Upper lobe of left lung (tissue), 6 donors: ENCODE results near the gene MYO3A. TPM values are rescaled to one million over a fixed set of nuclear protein-coding genes. Genes with fewer than 3 reads are reported as not detected.

Source experiments
- ATAC-seq, 2 donors: fragments of 200-7000 bp; cut with Tn5 transposase; one replicate each; pipeline ENCODE4 v1.9.1; 2022; ENCODE audit warnings: mild to moderate bottlenecking in 2 of 2, moderate library complexity in 2 of 2; ENCODE audit not compliant: low FRiP score in 2 of 2
- DNase-seq, 2 donors: peaks; one replicate each; pipeline ENCODE4 v3.0.0-alpha.2; 2019 to 2020
- H3K27ac ChIP-seq, 4 donors: fragments of 200-600 bp; sonication (generic); one replicate each; pipeline ENCODE4 v1.5.1; 2016 to 2019
- H3K27me3 ChIP-seq, 4 donors: fragments of 200-600 bp; sonication (generic); one replicate each; pipeline ENCODE4 v1.5.1; 2017 to 2019
- H3K36me3 ChIP-seq, 4 donors: fragments of 200-600 bp; sonication (generic); one replicate each; pipeline ENCODE4 v1.5.1; 2016 to 2019
- H3K4me1 ChIP-seq, 4 donors: fragments of 200-600 bp; sonication (generic); one replicate each; pipeline ENCODE4 v1.5.1; 2018 to 2019
- H3K4me3 ChIP-seq, 4 donors: fragments of 200-600 bp; sonication (generic); one replicate each; pipeline ENCODE4 v1.5.1; 2017 to 2019; ENCODE audit warnings: mild to moderate bottlenecking in 2 of 4, moderate library complexity in 1 of 4
- H3K9me3 ChIP-seq, 4 donors: fragments of 200-600 bp; sonication (generic); one replicate each; pipeline ENCODE4 v1.5.1; 2018 to 2019
- CTCF ChIP-seq, 6 experiments: fragments of 450-650 bp in 4 of 6; fragments of 200-600 bp in 2 of 6; sonication (generic) in 2 of 6; IDR thresholded peaks; one replicate each; pipeline ENCODE4 v1.5.1; 2016 to 2019; ENCODE audit warnings: antibody characterized with exemption in 6 of 6
- EP300 ChIP-seq, 4 donors: sonication (generic); formaldehyde crosslinking; IDR thresholded peaks; one replicate each; pipeline ENCODE4 v1.5.1; 2017; ENCODE audit warnings: antibody characterized with exemption in 4 of 4, control low read depth in 2 of 4
- POLR2A ChIP-seq, 4 donors: fragments of 450-650 bp; IDR thresholded peaks; one replicate each; pipeline ENCODE4 v1.5.1; 2016 to 2017; ENCODE audit warnings: antibody characterized with exemption in 4 of 4, mild to moderate bottlenecking in 2 of 4
- POLR2AphosphoS5 ChIP-seq, 2 donors: sonication (generic); formaldehyde crosslinking; IDR thresholded peaks; one replicate each; pipeline ENCODE4 v1.5.1; 2017; ENCODE audit warnings: antibody characterized with exemption in 2 of 2
- WGBS, 2 donors: methylation state at CpG; one replicate each; pipeline ENCODE4 v1.1.5; 2017 to 2018; 5-methylcytosine and 5-hydroxymethylcytosine counted together
- total RNA-seq, 6 donors: library from RNA; depleted of rRNA in 4 of 6; stranded (reverse); fragments of >200 nt in 4 of 6; gene quantifications; one replicate each; pipeline versions ENCODE4 v1.1.0 to v1.2.1, GENCODE V29; 2016 to 2021
- donor health status: DM: no; HTN: no; CAD: no; lungs with moderate emphysema.
- donor health status: DM: no; HTN: yes; CAD: no; lungs with severe emphysema.

Gene MYO3A
- total RNA-seq, 6 donors from 2014 or later = 0.15 to 0.49 (median 0.47) TPM; not detected in 3

GRCh38 chr10:26112532-26112931 lies 178.5 kb downstream of the MYO3A start:
- no peaks in the 10 kb centered on the region for H3K27me3 ChIP-seq
- DNase-seq (no peak), ATAC-seq (no peak)
- H3K4me1 ChIP-seq = no peaks in the 10 kb centered on the region
- H3K27ac ChIP-seq = no peak overlapping the region
- WGBS, 2 donors = 66% methylated on average over 3 of the region's 3 CpGs
- no peaks in the 10 kb centered on the region for H3K36me3 ChIP-seq
- no peak overlapping the region for H3K4me3 ChIP-seq
- no peak for TF ChIP-seq POLR2AphosphoS5 (IDR thresholded peaks at IDR 0.05)
- no peak for TF ChIP-seq CTCF (IDR thresholded peaks at IDR 0.05)
- TF ChIP-seq EP300 (IDR thresholded peaks at IDR 0.05) = no peak
- TF ChIP-seq POLR2A (IDR thresholded peaks at IDR 0.05) = no peak
- no peaks in the 10 kb centered on the region for H3K9me3 ChIP-seq

DNA sequence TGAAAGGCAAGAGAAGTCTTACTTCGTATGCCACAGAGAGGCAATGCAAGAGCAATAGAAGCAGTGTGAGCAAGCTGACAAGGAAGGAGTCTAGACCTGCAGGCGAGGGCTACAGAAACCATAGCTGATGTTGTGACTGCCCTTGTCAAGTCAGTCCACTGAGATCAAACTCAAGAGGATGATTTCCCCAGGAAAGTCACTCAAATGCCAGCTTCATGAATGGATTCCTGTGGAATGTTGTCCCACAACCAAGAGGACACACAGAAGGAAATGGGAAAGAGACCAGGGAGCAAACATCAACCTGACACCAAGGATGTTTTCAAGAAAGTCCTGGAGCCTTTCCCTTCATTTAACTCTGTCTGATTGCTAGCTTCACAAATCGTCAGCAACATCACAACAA lies 204.6 kb downstream of the MYO3A start:
- WGBS, 2 donors = 83 to 88% methylated on average over 3 of the region's 3 CpGs
- H3K27me3 ChIP-seq = no peaks in the 10 kb centered on the region

DNA sequence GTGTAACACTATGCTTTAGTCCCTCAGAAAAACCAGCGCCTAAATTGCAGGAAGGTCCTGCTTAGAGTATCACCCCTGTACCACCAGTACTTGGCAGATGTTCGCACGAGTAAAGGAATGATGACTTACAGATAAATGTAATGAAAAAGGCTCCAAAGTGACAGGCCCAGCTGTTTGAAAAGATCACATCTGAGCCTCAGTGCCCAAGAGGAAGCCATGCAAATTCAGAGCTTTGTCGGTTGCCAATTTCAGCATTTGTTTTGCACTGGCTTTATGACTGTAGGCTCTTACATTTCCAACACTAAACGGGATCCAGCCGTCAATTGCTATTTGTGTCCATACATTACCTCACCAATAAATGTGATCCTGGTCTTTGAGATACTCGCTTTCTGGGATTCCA lies 222.0 kb downstream of the MYO3A start:
- no peak for ATAC-seq
- no peak for TF ChIP-seq CTCF (IDR thresholded peaks at IDR 0.05)
- TF ChIP-seq POLR2AphosphoS5 (IDR thresholded peaks at IDR 0.05) = no peak
- TF ChIP-seq EP300 (IDR thresholded peaks at IDR 0.05) = no peak
- TF ChIP-seq POLR2A (IDR thresholded peaks at IDR 0.05) = no peak

More for the DNA sequence above, 204.6 kb downstream of the MYO3A start:
- Histone ChIP-seq H3K4me3 (no peak overlapping the region), H3K27ac (no peak overlapping the region), H3K4me1 (no peaks in the 10 kb centered on the region), H3K36me3 (no peaks in the 10 kb centered on the region), H3K9me3 (no peaks in the 10 kb centered on the region)
- DNase-seq = no peak
- TF ChIP-seq POLR2AphosphoS5 (IDR thresholded peaks at IDR 0.05) (no peak), POLR2A (IDR thresholded peaks at IDR 0.05) (no peak), CTCF (IDR thresholded peaks at IDR 0.05) (no peak), EP300 (IDR thresholded peaks at IDR 0.05) (no peak)
- ATAC-seq = no peak

GRCh38 chr10:26157734-26158133 lies 223.7 kb downstream of the MYO3A start:
- no peak overlapping the region for H3K27ac ChIP-seq
- H3K4me3 ChIP-seq = no peak overlapping the region
- ATAC-seq (no peak), DNase-seq (no peak)
- H3K9me3 ChIP-seq = no peaks in the 10 kb centered on the region
- H3K4me1 ChIP-seq = no peaks in the 10 kb centered on the region
- 73 to 74% methylated on average over 4 of the region's 4 CpGs for whole genome bisulfite sequencing, 2 donors
- H3K36me3 ChIP-seq = no peaks in the 10 kb centered on the region
- TF ChIP-seq POLR2AphosphoS5 (IDR thresholded peaks at IDR 0.05) (no peak), CTCF (IDR thresholded peaks at IDR 0.05) (no peak), POLR2A (IDR thresholded peaks at IDR 0.05) (no peak), EP300 (IDR thresholded peaks at IDR 0.05) (no peak)
- no peaks in the 10 kb centered on the region for H3K27me3 ChIP-seq

More for the DNA sequence above, 222.0 kb downstream of the MYO3A start:
- H3K27me3 ChIP-seq = no peaks in the 10 kb centered on the region
- no peak overlapping the region for H3K27ac ChIP-seq
- WGBS, 2 donors = 82 to 89% methylated on average over 7 of the region's 7 CpGs
- H3K36me3 ChIP-seq = no peaks in the 10 kb centered on the region
- no peak for DNase-seq
- H3K4me3 ChIP-seq = no peak overlapping the region
- H3K9me3 ChIP-seq = no peaks in the 10 kb centered on the region
- H3K4me1 ChIP-seq = no peaks in the 10 kb centered on the region

GRCh38 chr10:26169466-26169865 lies 235.4 kb downstream of the MYO3A start:
- Histone ChIP-seq H3K4me1 (no peaks in the 10 kb centered on the region), H3K4me3 (no peak overlapping the region), H3K9me3 (no peaks in the 10 kb centered on the region), H3K27ac (no peak overlapping the region), H3K27me3 (no peaks in the 10 kb centered on the region), H3K36me3 (no peaks in the 10 kb centered on the region)
- ATAC-seq (no peak), DNase-seq (no peak)
- 61 to 64% methylated on average over 2 of the region's 2 CpGs for WGBS, 2 donors
- TF ChIP-seq POLR2A (IDR thresholded peaks at IDR 0.05) (no peak), CTCF (IDR thresholded peaks at IDR 0.05) (no peak), POLR2AphosphoS5 (IDR thresholded peaks at IDR 0.05) (no peak), EP300 (IDR thresholded peaks at IDR 0.05) (no peak)
